Endodermal cell (in vitro differentiated cells): ENCODE results near the gene TMEM179B. TPM values are rescaled to one million over a fixed set of nuclear protein-coding genes. Genes with fewer than 3 reads are reported as not detected.

Experiments
- DNase-seq: peaks from one replicate; pipeline ENCODE4 v3.0.0-alpha.2; 2017
- H3K27ac ChIP-seq: 2 replicates; pipeline ENCODE4 v1.5.1; 2013; ENCODE audit warnings: mild to moderate bottlenecking, low read depth, low read length, moderate library complexity
- H3K27me3 ChIP-seq: 2 replicates; pipeline ENCODE4 v1.6.1; 2013; ENCODE audit warnings: mild to moderate bottlenecking, low read length, moderate library complexity; ENCODE audit not compliant: insufficient read depth, control insufficient read depth, poor library complexity, severe bottlenecking
- H3K36me3 ChIP-seq: 2 replicates; pipeline ENCODE4 v1.7.0; 2013; ENCODE audit warnings: mild to moderate bottlenecking, low read length, moderate library complexity; ENCODE audit not compliant: control insufficient read depth, insufficient read depth
- H3K4me1 ChIP-seq: one replicate; pipeline ENCODE4 v1.7.0; 2013; ENCODE audit warnings: low read length; ENCODE audit not compliant: control insufficient read depth, insufficient read depth
- H3K4me3 ChIP-seq: 2 replicates; pipeline ENCODE4 v1.5.1; 2013; ENCODE audit warnings: mild to moderate bottlenecking, low read length, moderate library complexity
- H3K9ac ChIP-seq: 2 replicates; pipeline ENCODE4 v1.6.1; 2013; ENCODE audit warnings: mild to moderate bottlenecking, low read length, moderate library complexity; ENCODE audit not compliant: poor library complexity, severe bottlenecking; ENCODE audit errors: extremely low read depth
- H3K9me3 ChIP-seq: 2 replicates; pipeline ENCODE4 v1.6.1; 2013; ENCODE audit warnings: mild to moderate bottlenecking, low read length, moderate library complexity; ENCODE audit not compliant: control insufficient read depth
- H3K27ac Mint-ChIP-seq: 2 replicates; pipeline ENCODE4 v1.8.0; 2020; ENCODE audit warnings: mixed read lengths
- H3K27me3 Mint-ChIP-seq: 2 replicates; pipeline ENCODE4 v1.8.0; 2021; ENCODE audit warnings: mild to moderate bottlenecking, mixed read lengths; ENCODE audit not compliant: insufficient read depth
- H3K36me3 Mint-ChIP-seq: 2 replicates; pipeline ENCODE4 v1.8.0; 2020; ENCODE audit warnings: low read depth, mixed read lengths
- H3K4me1 Mint-ChIP-seq: 2 replicates; pipeline ENCODE4 v1.8.0; 2020; ENCODE audit warnings: mixed read lengths
- H3K4me3 Mint-ChIP-seq: 2 replicates; pipeline ENCODE4 v1.8.0; 2020; ENCODE audit warnings: mild to moderate bottlenecking, moderate library complexity, mixed read lengths
- H3K9me3 Mint-ChIP-seq: 2 replicates; pipeline ENCODE4 v1.8.0; 2020; ENCODE audit warnings: mild to moderate bottlenecking, mixed read lengths
- WGBS, 2 experiments: methylation state at CpG; one replicate each; pipeline versions ENCODE4 v1.1.5 to v1.1.7; 2013; ENCODE audit warnings: missing lambda C conversion rate in 2 of 2, mixed read lengths in 1 of 2; ENCODE audit not compliant: insufficient coverage in 1 of 2, insufficient read length in 1 of 2; 5-methylcytosine and 5-hydroxymethylcytosine counted together
- total RNA-seq, 2 donors: library from RNA; stranded (reverse); fragmentation: NEBNext Ultra II Directional in 1 of 2; extraction: Animal tissue kit (Norgen Biotek cat#: 25700) in 1 of 2; gene quantifications; 2 replicates in 1 of 2; 3 replicates in 1 of 2; pipeline ENCODE4 v1.2.1, GENCODE V29; 2021
- TF ChIP-seq, protein P1 (sequence below): fragments of 200-600 bp; sonication (generic); conservative IDR thresholded peaks from 2 replicates; pipeline ENCODE4 v1.5.0; 2021; ENCODE audit warnings: antibody characterized with exemption, mild to moderate bottlenecking

Gene TMEM179B
- total RNA-seq, 2 donors from 2014 or later, result 31.0 TPM

DNA sequence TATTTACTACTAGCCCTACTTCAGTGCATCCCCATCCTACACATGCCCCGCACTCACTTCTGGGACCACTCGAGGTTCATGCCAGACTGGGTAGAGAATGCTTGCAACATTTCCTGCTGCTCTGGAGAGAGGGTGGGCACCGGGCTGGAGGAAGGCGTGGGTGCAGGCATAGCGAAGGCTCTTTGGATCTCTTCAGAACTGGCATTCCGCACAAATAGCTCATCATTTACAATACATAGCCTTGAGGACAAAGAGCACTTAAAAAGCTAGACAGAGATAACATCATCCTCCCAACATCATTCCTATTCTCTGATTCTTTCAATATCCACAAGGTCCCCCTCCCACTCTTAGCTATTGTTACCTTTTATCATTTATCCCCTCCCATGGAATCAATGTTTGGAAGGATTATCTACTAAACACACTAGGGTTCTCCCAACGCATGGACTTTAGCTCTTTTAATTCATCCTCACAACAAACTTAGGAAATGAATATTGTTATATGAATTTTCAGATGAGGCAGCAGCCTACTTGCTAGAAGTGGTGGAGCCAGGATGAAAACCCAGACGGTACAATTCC, 7.1 kb downstream of the TMEM179B start:
- no peak overlapping the region for H3K9ac ChIP-seq
- no peaks in the 10 kb centered on the region for H3K27me3 ChIP-seq
- Mint-ChIP-seq H3K4me3 (no peak overlapping the region), H3K27me3 (no peaks in the 10 kb centered on the region), H3K9me3 (no peaks in the 10 kb centered on the region), H3K4me1 (peaks cover 15% of the 10 kb centered on the region), H3K36me3 (peaks cover 68% of the 10 kb centered on the region), H3K27ac (no peak overlapping the region)
- H3K36me3 ChIP-seq, result peaks cover 82% of the 10 kb centered on the region
- H3K4me3 ChIP-seq, result no peak overlapping the region
- no peak for DNase-seq
- TF ChIP-seq, protein P1, sequence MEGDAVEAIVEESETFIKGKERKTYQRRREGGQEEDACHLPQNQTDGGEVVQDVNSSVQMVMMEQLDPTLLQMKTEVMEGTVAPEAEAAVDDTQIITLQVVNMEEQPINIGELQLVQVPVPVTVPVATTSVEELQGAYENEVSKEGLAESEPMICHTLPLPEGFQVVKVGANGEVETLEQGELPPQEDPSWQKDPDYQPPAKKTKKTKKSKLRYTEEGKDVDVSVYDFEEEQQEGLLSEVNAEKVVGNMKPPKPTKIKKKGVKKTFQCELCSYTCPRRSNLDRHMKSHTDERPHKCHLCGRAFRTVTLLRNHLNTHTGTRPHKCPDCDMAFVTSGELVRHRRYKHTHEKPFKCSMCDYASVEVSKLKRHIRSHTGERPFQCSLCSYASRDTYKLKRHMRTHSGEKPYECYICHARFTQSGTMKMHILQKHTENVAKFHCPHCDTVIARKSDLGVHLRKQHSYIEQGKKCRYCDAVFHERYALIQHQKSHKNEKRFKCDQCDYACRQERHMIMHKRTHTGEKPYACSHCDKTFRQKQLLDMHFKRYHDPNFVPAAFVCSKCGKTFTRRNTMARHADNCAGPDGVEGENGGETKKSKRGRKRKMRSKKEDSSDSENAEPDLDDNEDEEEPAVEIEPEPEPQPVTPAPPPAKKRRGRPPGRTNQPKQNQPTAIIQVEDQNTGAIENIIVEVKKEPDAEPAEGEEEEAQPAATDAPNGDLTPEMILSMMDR, result no peak
- no peaks in the 10 kb centered on the region for H3K4me1 ChIP-seq
- 92 to 94% methylated on average over 6 to 7 of the region's 8 CpGs for WGBS, 2 experiments
- H3K27ac ChIP-seq, result no peak overlapping the region
- no peaks in the 10 kb centered on the region for H3K9me3 ChIP-seq

GRCh38 chr11:62796281-62796680, 9.1 kb downstream of the TMEM179B start:
- Histone ChIP-seq H3K27me3 (no peaks in the 10 kb centered on the region), H3K4me3 (no peak overlapping the region), H3K9ac (no peak overlapping the region), H3K4me1 (no peaks in the 10 kb centered on the region), H3K27ac (no peak overlapping the region), H3K36me3 (peaks cover 87% of the 10 kb centered on the region), H3K9me3 (no peaks in the 10 kb centered on the region)
- H3K36me3 Mint-ChIP-seq, result peaks cover 66% of the 10 kb centered on the region
- no peak for DNase-seq
- H3K9me3 Mint-ChIP-seq, result no peaks in the 10 kb centered on the region
- peaks cover 6% of the 10 kb centered on the region for H3K4me1 Mint-ChIP-seq
- 92 to 95% methylated on average over 4 to 7 of the region's 7 CpGs for WGBS, 2 experiments
- H3K27ac Mint-ChIP-seq, result peak overlapping the region; percentile 24
- no peak overlapping the region for H3K4me3 Mint-ChIP-seq
- TF ChIP-seq, protein P1, result no peak
- no peaks in the 10 kb centered on the region for H3K27me3 Mint-ChIP-seq

DNA sequence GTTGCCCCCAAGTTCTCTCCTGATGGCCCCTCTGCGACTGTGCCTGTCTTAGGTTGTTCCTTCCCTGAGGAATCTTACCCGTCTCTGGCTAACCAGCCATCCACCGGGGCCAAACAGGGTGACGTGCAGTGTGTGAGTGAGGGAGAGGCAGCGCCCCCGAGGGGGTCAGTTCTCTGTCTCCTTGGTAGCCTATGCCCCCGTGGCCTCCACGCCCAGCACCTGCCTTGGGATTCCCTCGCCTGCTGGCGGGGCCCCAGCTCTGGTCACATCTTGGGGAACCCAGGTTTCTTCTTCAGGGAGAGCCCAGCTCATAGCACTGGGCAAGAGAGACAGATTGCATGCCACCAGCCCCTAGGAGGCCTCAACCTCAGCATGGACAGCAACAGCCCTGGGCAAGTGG, 12.3 kb downstream of the TMEM179B start:
- no peaks in the 10 kb centered on the region for H3K9me3 ChIP-seq
- Mint-ChIP-seq H3K9me3 (no peaks in the 10 kb centered on the region), H3K36me3 (peaks cover 72% of the 10 kb centered on the region), H3K4me1 (peaks cover 7% of the 10 kb centered on the region), H3K27ac (no peak overlapping the region), H3K4me3 (no peak overlapping the region), H3K27me3 (no peaks in the 10 kb centered on the region)
- no peaks in the 10 kb centered on the region for H3K27me3 ChIP-seq
- no peaks in the 10 kb centered on the region for H3K4me1 ChIP-seq
- H3K9ac ChIP-seq, result no peak overlapping the region
- H3K36me3 ChIP-seq, result peaks cover 90% of the 10 kb centered on the region
- no peak for DNase-seq
- no peak overlapping the region for H3K27ac ChIP-seq
- H3K4me3 ChIP-seq, result no peak overlapping the region
- 97 to 100% methylated on average over 1 to 10 of the region's 10 CpGs for WGBS, 2 experiments
- TF ChIP-seq, protein P1, result no peak
